ENCODE data around the gene SMC3.

DNA sequence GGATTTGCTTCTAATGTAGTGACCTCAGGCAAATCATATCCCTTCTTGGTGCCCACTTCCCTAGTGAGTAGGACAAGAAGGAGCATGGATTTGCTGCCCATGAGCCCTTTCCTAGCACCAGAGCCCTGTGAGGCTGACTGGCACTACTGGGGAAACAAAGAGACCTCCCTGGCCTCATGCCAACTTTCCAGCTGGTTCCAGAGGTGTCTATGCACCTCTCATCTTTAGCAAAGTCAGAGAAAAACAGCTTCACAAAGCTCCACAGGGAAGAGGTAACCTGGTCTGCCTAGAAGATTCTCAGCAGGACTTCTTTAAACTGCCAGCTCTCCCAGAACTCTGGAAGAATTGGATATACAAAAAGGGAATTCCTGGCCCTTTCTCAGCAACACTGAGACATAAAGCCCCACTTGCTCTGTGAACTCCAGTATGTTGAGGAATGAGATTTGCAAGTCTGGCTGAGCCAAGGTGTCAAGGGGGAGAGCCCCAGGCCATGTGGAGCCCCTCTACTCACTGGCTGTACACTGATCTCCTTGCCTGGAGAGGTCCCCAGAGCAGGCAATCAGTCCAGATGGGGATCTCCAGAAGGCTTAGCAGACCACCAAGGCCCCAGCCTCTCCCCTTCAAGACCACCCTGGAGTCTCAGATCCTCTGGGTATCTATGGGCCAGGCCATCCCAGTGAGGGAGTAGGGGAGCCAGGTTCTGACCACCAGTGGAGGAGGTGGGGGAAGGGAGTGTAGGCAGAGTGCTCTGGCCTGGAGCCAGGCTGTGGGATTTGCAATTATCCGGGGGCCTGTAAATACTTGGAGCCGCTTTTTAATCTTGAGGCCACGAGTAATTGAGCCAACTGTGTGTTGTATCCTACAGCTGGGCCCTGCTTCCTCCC lies 52.3 kb downstream of the SMC3 start:
- TF ChIP-seq GLIS3 (CRISPR knock-in tag; IDR thresholded peaks at IDR 0.05), result no peak
- TF ChIP-seq, protein P1, sequence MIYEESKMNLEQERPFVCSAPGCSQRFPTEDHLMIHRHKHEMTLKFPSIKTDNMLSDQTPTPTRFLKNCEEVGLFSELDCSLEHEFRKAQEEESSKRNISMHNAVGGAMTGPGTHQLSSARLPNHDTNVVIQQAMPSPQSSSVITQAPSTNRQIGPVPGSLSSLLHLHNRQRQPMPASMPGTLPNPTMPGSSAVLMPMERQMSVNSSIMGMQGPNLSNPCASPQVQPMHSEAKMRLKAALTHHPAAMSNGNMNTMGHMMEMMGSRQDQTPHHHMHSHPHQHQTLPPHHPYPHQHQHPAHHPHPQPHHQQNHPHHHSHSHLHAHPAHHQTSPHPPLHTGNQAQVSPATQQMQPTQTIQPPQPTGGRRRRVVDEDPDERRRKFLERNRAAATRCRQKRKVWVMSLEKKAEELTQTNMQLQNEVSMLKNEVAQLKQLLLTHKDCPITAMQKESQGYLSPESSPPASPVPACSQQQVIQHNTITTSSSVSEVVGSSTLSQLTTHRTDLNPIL (CRISPR knock-in tag; IDR thresholded peaks at IDR 0.05; ENCODE audit: low read depth), result no peak
- TF ChIP-seq, protein P2, sequence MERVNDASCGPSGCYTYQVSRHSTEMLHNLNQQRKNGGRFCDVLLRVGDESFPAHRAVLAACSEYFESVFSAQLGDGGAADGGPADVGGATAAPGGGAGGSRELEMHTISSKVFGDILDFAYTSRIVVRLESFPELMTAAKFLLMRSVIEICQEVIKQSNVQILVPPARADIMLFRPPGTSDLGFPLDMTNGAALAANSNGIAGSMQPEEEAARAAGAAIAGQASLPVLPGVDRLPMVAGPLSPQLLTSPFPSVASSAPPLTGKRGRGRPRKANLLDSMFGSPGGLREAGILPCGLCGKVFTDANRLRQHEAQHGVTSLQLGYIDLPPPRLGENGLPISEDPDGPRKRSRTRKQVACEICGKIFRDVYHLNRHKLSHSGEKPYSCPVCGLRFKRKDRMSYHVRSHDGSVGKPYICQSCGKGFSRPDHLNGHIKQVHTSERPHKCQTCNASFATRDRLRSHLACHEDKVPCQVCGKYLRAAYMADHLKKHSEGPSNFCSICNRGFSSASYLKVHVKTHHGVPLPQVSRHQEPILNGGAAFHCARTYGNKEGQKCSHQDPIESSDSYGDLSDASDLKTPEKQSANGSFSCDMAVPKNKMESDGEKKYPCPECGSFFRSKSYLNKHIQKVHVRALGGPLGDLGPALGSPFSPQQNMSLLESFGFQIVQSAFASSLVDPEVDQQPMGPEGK (CRISPR knock-in tag; IDR thresholded peaks at IDR 0.05; ENCODE audit: borderline replicate concordance), result no peak
- no peak for TF ChIP-seq ZFP30 (CRISPR knock-in tag; IDR thresholded peaks at IDR 0.05)
- TF ChIP-seq ISL1 (CRISPR knock-in tag; IDR thresholded peaks at IDR 0.05), result no peak
- TF ChIP-seq ZFP3 (CRISPR knock-in tag; IDR thresholded peaks at IDR 0.05), result no peak
- TF ChIP-seq ESRRG (CRISPR knock-in tag; IDR thresholded peaks at IDR 0.05), result no peak
- TF ChIP-seq, protein P3, sequence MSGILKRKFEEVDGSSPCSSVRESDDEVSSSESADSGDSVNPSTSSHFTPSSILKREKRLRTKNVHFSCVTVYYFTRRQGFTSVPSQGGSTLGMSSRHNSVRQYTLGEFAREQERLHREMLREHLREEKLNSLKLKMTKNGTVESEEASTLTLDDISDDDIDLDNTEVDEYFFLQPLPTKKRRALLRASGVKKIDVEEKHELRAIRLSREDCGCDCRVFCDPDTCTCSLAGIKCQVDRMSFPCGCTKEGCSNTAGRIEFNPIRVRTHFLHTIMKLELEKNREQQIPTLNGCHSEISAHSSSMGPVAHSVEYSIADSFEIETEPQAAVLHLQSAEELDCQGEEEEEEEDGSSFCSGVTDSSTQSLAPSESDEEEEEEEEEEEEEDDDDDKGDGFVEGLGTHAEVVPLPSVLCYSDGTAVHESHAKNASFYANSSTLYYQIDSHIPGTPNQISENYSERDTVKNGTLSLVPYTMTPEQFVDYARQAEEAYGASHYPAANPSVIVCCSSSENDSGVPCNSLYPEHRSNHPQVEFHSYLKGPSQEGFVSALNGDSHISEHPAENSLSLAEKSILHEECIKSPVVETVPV (CRISPR knock-in tag; IDR thresholded peaks at IDR 0.05), result no peak
- no peak for TF ChIP-seq ARNTL (CRISPR knock-in tag; IDR thresholded peaks at IDR 0.05; ENCODE audit: borderline replicate concordance, low read depth)
- no peak for TF ChIP-seq SNAI2 (CRISPR knock-in tag; IDR thresholded peaks at IDR 0.05)
- TF ChIP-seq TOX (CRISPR knock-in tag; IDR thresholded peaks at IDR 0.05; ENCODE audit: borderline replicate concordance), result no peak
- no peak for TF ChIP-seq ZNF70 (CRISPR knock-in tag; IDR thresholded peaks at IDR 0.05)
- TF ChIP-seq ZNF565 (CRISPR knock-in tag; conservative IDR thresholded peaks at IDR 0.05; ENCODE audit: low read depth), result no peak
